ENCODE results near the gene NFKBIB. TPM values are rescaled to one million over a fixed set of nuclear protein-coding genes. Genes with fewer than 3 reads are reported as not detected.

Gene NFKBIB
- total RNA-seq, 1 experiment from 2014 or later, result 33.8 TPM

DNA sequence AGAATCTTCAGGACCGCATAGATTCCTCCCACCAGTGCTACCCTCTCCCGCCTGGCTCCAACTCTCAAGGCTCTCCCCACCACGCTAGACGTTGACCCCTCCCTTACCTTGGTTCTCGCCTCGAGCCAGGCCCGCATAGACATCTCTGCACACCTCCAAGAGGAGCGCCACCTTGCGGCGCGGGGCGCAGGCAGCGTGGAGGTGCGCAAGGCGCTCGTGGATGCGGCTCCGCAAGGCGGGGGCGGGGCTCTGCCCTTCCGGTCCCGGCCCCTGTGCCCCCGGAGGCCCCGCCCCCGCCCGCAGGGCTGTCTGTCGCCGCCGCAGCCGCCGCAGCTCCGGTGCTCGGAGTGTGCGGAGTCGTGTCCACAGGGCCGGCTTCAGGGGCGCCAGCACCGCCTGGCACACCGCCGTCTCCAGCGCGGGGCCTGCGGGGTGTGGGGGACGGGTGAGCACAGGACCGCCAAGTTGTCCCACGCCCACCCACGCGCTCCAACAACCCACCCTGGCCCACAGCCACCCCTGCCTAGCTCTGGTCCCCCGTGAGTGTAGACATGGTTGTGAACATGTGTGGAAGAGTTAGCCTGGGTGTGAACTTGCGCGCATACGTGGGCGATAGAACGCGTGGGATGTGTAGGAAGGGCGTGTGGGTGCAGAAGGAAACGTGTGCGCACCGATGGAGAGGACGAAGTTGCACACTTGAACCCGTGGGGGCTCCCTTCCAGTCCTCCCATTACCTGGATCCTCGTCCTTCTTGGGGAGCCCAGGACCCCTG lies 29.7 kb upstream of the NFKBIB start:
- TF ChIP-seq, protein P1, sequence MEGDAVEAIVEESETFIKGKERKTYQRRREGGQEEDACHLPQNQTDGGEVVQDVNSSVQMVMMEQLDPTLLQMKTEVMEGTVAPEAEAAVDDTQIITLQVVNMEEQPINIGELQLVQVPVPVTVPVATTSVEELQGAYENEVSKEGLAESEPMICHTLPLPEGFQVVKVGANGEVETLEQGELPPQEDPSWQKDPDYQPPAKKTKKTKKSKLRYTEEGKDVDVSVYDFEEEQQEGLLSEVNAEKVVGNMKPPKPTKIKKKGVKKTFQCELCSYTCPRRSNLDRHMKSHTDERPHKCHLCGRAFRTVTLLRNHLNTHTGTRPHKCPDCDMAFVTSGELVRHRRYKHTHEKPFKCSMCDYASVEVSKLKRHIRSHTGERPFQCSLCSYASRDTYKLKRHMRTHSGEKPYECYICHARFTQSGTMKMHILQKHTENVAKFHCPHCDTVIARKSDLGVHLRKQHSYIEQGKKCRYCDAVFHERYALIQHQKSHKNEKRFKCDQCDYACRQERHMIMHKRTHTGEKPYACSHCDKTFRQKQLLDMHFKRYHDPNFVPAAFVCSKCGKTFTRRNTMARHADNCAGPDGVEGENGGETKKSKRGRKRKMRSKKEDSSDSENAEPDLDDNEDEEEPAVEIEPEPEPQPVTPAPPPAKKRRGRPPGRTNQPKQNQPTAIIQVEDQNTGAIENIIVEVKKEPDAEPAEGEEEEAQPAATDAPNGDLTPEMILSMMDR (conservative IDR thresholded peaks at IDR 0.05), result peak; percentile 87
- Mint-ChIP-seq H3K4me3 (peak overlapping the region; percentile 64 to 75), H3K36me3 (ENCODE audit: insufficient read depth in 1 of 3, low read depth in 3 of 3) (no peaks in the 10 kb centered on the region; a peak in 1 of 7 replicates), H3K27ac (no peak overlapping the region), H3K4me1 (peaks cover 14 to 19% of the 10 kb centered on the region in 2 experiments), H3K9me3 (no peaks in the 10 kb centered on the region), H3K27me3 (ENCODE audit: low read depth) (peaks cover 12% of the 10 kb centered on the region)
- H3K27me3 ChIP-seq (ENCODE audit: insufficient read depth, low read length), result no peaks in the 10 kb centered on the region; the same call in 1 of the 2 replicates
- H3K4me2 ChIP-seq (ENCODE audit: insufficient read depth, insufficient read length, low read length), result peak overlapping the region; percentile 20
- no peak overlapping the region for H2BK15ac ChIP-seq (ENCODE audit: low read depth, low read length)
- H4K91ac ChIP-seq (ENCODE audit: insufficient read length, low read depth, low read length), result no peak overlapping the region
- no peak overlapping the region for H3K23ac ChIP-seq (ENCODE audit: insufficient read length, low read depth, low read length)
- no peak overlapping the region for H3K56ac ChIP-seq (ENCODE audit: insufficient read length, low read depth, low read length)
- no peak overlapping the region for H3T11ph ChIP-seq (ENCODE audit: low read length)
- no peak overlapping the region for H4K5ac ChIP-seq (ENCODE audit: insufficient read length, low read depth, low read length)
- H3K4me1 ChIP-seq (ENCODE audit: insufficient read depth, low read length), result no peaks in the 10 kb centered on the region; the same call in 1 of the 2 replicates
- no peak overlapping the region for H3K9ac ChIP-seq (ENCODE audit: extremely low read depth, insufficient read length, low read length)
- no peak overlapping the region for H2AFZ ChIP-seq (ENCODE audit: low read length)
- H3K4ac ChIP-seq (ENCODE audit: low read depth, low read length), result no peak overlapping the region
- no peak overlapping the region for H2BK5ac ChIP-seq (ENCODE audit: insufficient read length, low read length)
- H3K14ac ChIP-seq (ENCODE audit: insufficient read depth, low read length), result no peak overlapping the region
- no peaks in the 10 kb centered on the region for H3K9me3 ChIP-seq (ENCODE audit: control insufficient read depth, low read depth, low read length)
- H2AK5ac ChIP-seq (ENCODE audit: insufficient read length, low read length), result no peak overlapping the region
- no peaks in the 10 kb centered on the region for H3K23me2 ChIP-seq (ENCODE audit: insufficient read length, low read depth, low read length, poor library complexity, severe bottlenecking)
- no peak overlapping the region for H3K18ac ChIP-seq (ENCODE audit: insufficient read length, low read depth, low read length)
- H2BK20ac ChIP-seq (ENCODE audit: low read depth, low read length, poor library complexity, severe bottlenecking), result no peak overlapping the region
- no peaks in the 10 kb centered on the region for H3K79me1 ChIP-seq (ENCODE audit: insufficient read depth, low read depth, low read length, poor library complexity, severe bottlenecking)
- H4K20me1 ChIP-seq (ENCODE audit: control insufficient read depth, insufficient read depth, insufficient read length), result no peaks in the 10 kb centered on the region
- DNase-seq, result peak; percentile 84
- WGBS (ENCODE audit: extremely low coverage, insufficient read length, low lambda C conversion rate), result 100% methylated on average over 8 of the region's 62 CpGs
- no peak overlapping the region for H3K27ac ChIP-seq (ENCODE audit: insufficient read length, low read depth, low read length)
- no peak overlapping the region for H2BK120ac ChIP-seq (ENCODE audit: low read depth, low read length, poor library complexity, severe bottlenecking)
- no peak overlapping the region for H4K8ac ChIP-seq (replicated peaks; ENCODE audit: insufficient read length, low read depth, low read length)
- H2BK12ac ChIP-seq (ENCODE audit: insufficient read length, low read depth, low read length), result no peak overlapping the region
- no peaks in the 10 kb centered on the region for H3K79me2 ChIP-seq (ENCODE audit: insufficient read depth, low read length)
